Stimulated activated CD4-positive, alpha-beta T cell treated with anti-CD3 and anti-CD28 coated beads, TNF-alpha, amount 100 ng/mL, for 1 hour (primary cell): Measurements from ENCODE around the gene RAB14.
"Not testable (repeated sequence)": the region's sequence is repeated elsewhere in the genome, so short reads cannot be mapped to it uniquely, and the experiment has no call there.

Experiments used
- DNase-seq, 3 donors: peaks; one replicate each; pipeline ENCODE4 v3.0.0-alpha.2; 2020; ENCODE audit warnings: low read depth in 3 of 3, low spot score in 1 of 3

The RAB14 gene

GRCh38 chr9:121192518-121192917, 9.2 kb downstream of the RAB14 start:
- DNase-seq = no peak

GRCh38 chr9:121191235-121191634, 10.4 kb downstream of the RAB14 start:
- DNase-seq = no peak

GRCh38 chr9:121189660-121190059, 12.0 kb downstream of the RAB14 start:
- no peak for DNase-seq

GRCh38 chr9:121189006-121189405, 12.7 kb downstream of the RAB14 start:
- no peak for DNase-seq

- DNase-seq = no peak
Measured at GRCh38 chr9:121187636-121188305, 13.9 kb downstream of the RAB14 start.

GRCh38 chr9:121185774-121186403, 15.8 kb downstream of the RAB14 start:
- no peak for DNase-seq

- DNase-seq = no peak
Measured at GRCh38 chr9:121185178-121185745, 16.4 kb downstream of the RAB14 start.

- DNase-seq = no peak
Measured at GRCh38 chr9:121184463-121184862, 17.2 kb downstream of the RAB14 start.

GRCh38 chr9:121183666-121184423, 17.8 kb downstream of the RAB14 start:
- DNase-seq = no peak

GRCh38 chr9:121182989-121183388, 18.7 kb downstream of the RAB14 start:
- no peak for DNase-seq

- no peak for DNase-seq
Measured at GRCh38 chr9:121182101-121182836, 19.4 kb downstream of the RAB14 start.

- no peak for DNase-seq
Measured at GRCh38 chr9:121179930-121180681, 21.6 kb downstream of the RAB14 start.

- DNase-seq = not testable (repeated sequence)
Measured at GRCh38 chr9:121179373-121179721, 22.3 kb downstream of the RAB14 start.

GRCh38 chr9:121178676-121179372, 22.8 kb downstream of the RAB14 start:
- no peak for DNase-seq

- no peak for DNase-seq
Measured at GRCh38 chr9:121173501-121173900, 28.2 kb downstream of the RAB14 start.

GRCh38 chr9:121172726-121173487, 28.8 kb downstream of the RAB14 start:
- DNase-seq = no peak

- no peak for DNase-seq
Measured at GRCh38 chr9:121171236-121171635, 30.4 kb downstream of the RAB14 start.

GRCh38 chr9:121169094-121169601, 32.5 kb downstream of the RAB14 start:
- DNase-seq = no peak

- DNase-seq = no peak
Measured at GRCh38 chr9:121168052-121168451, 33.6 kb downstream of the RAB14 start.
